Vagina (tissue), 2 donors: Measurements from ENCODE around the gene USP38.

ENCODE experiments used
- POLR2A ChIP-seq, 2 donors: fragments of 450-650 bp; IDR thresholded peaks; one replicate each; pipeline ENCODE4 v1.6.1; 2017; ENCODE audit warnings: antibody characterized with exemption in 2 of 2, mild to moderate bottlenecking in 2 of 2, moderate library complexity in 2 of 2
- POLR2AphosphoS5 ChIP-seq, 2 donors: sonication (generic); formaldehyde crosslinking; IDR thresholded peaks; one replicate each; pipeline ENCODE4 v1.9.0; 2017; ENCODE audit warnings: antibody characterized with exemption in 2 of 2, mild to moderate bottlenecking in 2 of 2, low read depth in 1 of 2; ENCODE audit not compliant: insufficient read depth in 1 of 2
- TF ChIP-seq, protein P1 (sequence below), 3 experiments: fragments of 450-650 bp in 2 of 3; fragments of 200-600 bp in 1 of 3; sonication (generic) in 1 of 3; IDR thresholded peaks; one replicate each; pipeline ENCODE4 v1.5.1; 2017 to 2019; ENCODE audit warnings: antibody characterized with exemption in 3 of 3, mild to moderate bottlenecking in 2 of 3, moderate library complexity in 2 of 3

DNA sequence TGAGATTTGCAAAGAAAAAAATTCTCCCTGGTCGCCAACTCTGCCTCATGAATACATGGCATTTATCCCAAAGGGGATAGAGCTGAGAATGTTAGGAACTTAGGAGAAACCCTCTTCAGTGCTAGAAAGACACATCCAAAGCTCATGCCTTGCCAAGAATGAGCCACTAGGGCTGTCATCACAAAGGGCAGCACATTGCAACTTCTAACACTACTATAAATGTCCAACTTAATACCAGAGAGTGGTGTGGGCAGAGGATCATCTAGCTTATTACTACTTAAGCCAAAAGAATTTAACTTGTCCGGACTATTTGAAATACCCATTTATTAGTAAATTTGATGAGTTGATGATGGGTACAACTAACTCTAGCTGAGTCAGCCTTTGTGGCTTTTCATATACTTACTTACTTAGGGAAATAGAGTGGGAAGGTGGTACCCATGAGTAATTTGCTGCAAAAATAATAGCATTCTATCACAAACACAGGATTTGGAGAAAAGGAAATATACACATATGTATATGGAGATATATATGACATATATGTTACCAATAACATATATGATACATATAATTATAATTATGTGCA, 85.6 kb downstream of the USP38 start:
- TF ChIP-seq, protein P1, sequence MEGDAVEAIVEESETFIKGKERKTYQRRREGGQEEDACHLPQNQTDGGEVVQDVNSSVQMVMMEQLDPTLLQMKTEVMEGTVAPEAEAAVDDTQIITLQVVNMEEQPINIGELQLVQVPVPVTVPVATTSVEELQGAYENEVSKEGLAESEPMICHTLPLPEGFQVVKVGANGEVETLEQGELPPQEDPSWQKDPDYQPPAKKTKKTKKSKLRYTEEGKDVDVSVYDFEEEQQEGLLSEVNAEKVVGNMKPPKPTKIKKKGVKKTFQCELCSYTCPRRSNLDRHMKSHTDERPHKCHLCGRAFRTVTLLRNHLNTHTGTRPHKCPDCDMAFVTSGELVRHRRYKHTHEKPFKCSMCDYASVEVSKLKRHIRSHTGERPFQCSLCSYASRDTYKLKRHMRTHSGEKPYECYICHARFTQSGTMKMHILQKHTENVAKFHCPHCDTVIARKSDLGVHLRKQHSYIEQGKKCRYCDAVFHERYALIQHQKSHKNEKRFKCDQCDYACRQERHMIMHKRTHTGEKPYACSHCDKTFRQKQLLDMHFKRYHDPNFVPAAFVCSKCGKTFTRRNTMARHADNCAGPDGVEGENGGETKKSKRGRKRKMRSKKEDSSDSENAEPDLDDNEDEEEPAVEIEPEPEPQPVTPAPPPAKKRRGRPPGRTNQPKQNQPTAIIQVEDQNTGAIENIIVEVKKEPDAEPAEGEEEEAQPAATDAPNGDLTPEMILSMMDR (IDR thresholded peaks at IDR 0.05), result no peak
- TF ChIP-seq POLR2AphosphoS5 (IDR thresholded peaks at IDR 0.05; ENCODE audit: insufficient read depth in 1 of 2, low read depth in 1 of 2), result no peak
- no peak for TF ChIP-seq POLR2A (IDR thresholded peaks at IDR 0.05)
